A673 (cell line): Measurements from ENCODE around the gene ZNF169. TPM values are rescaled to one million over a fixed set of nuclear protein-coding genes. Genes with fewer than 3 reads are reported as not detected.

Source experiments
- BruUV-seq: library from RNA; stranded (reverse); fragments of 400-500 nt; replicated peaks from 2 replicates; lab custom pipeline; 2021; lab: Mats Ljungman, UMichigan
- CTCF ChIA-PET: fragments of 300-600 bp; sonication (Branson Sonifier 250); formaldehyde crosslinking; loops from one replicate; lab custom pipeline; 2022; ENCODE audit warnings: antibody characterized with exemption; lab: Charles Lee
- POLR2A ChIA-PET: fragments of 300-600 bp; sonication (Branson Sonifier 250); formaldehyde crosslinking; loops from one replicate; lab custom pipeline; 2022; ENCODE audit warnings: antibody characterized with exemption; ENCODE audit not compliant: low non-redundant PET; lab: Charles Lee
- DNase-seq: peaks from one replicate; pipeline ENCODE4 v3.0.0-alpha.2; 2015; ENCODE audit warnings: low spot score
- H3K27ac ChIP-seq: fragments of 200-600 bp; sonication (generic); 2 replicates; pipeline ENCODE4 v1.5.1; 2016; ENCODE audit warnings: mixed run types, low read depth, mild to moderate bottlenecking, mixed read lengths, antibody characterized with exemption, low read length; ENCODE audit not compliant: poor library complexity, severe bottlenecking
- H3K27me3 ChIP-seq: fragments of 200-600 bp; sonication (generic); replicated peaks from 2 replicates; pipeline ENCODE4 v1.6.1; 2017; ENCODE audit warnings: mixed run types, low read depth, mild to moderate bottlenecking, mixed read lengths, antibody characterized with exemption, low read length; ENCODE audit not compliant: insufficient read depth, poor library complexity
- H3K36me3 ChIP-seq: fragments of 200-600 bp; sonication (generic); 2 replicates; pipeline ENCODE4 v1.6.1; 2016; ENCODE audit warnings: mixed run types, mild to moderate bottlenecking, mixed read lengths, antibody characterized with exemption, low read length; ENCODE audit not compliant: insufficient read depth, poor library complexity, severe bottlenecking
- H3K4me1 ChIP-seq: fragments of 200-600 bp; sonication (generic); 2 replicates; pipeline ENCODE4 v1.6.1; 2017; ENCODE audit warnings: mixed run types, mild to moderate bottlenecking, mixed read lengths, antibody characterized with exemption, low read length; ENCODE audit not compliant: insufficient read depth, poor library complexity, severe bottlenecking
- H3K4me3 ChIP-seq: fragments of 200-600 bp; sonication (generic); 2 replicates; pipeline ENCODE4 v1.5.1; 2016; ENCODE audit warnings: low read depth, mixed run types, mild to moderate bottlenecking, mixed read lengths, low read length; ENCODE audit not compliant: poor library complexity, severe bottlenecking
- H3K9me3 ChIP-seq: fragments of 200-600 bp; sonication (generic); 2 replicates; pipeline ENCODE4 v1.6.1; 2016; ENCODE audit warnings: mixed run types, low read depth, mild to moderate bottlenecking, mixed read lengths, antibody characterized with exemption, low read length; ENCODE audit not compliant: poor library complexity, severe bottlenecking
- CTCF ChIP-seq: fragments of 300-800, 200-600 bp; sonication (generic); conservative IDR thresholded peaks from 2 replicates; pipeline ENCODE4 v1.5.1; 2017; ENCODE audit warnings: low read depth, mild to moderate bottlenecking, antibody characterized with exemption, low read length, moderate library complexity, mixed read lengths
- EZH2 ChIP-seq: fragments of 200-600 bp; sonication (generic); IDR thresholded peaks from 2 replicates; pipeline ENCODE4 v1.6.1; 2017; ENCODE audit warnings: borderline replicate concordance, low read depth, mild to moderate bottlenecking, mixed read lengths, antibody characterized with exemption, low read length; ENCODE audit not compliant: poor library complexity, severe bottlenecking
- intact Hi-C: fragments of 100-400 bp; cut with micrococcal nuclease; formaldehyde crosslinking; loops from one replicate; pipeline ENCODE4 v1.10.0; 2022; ENCODE audit not compliant: unreplicated experiment
- total RNA-seq: library from RNA; stranded (reverse); gene quantifications from 2 replicates; pipeline ENCODE4 v1.2.3, GENCODE V29; 2021

The ZNF169 gene
- total RNA-seq, 1 experiment from 2014 or later = 4.2 TPM

GRCh38 chr9:94281101-94281500, 22.0 kb downstream of the ZNF169 start:
- ChIA-PET CTCF (no interaction called here), POLR2A (no interaction called here)
- H3K4me3 ChIP-seq = no peak overlapping the region
- H3K4me1 ChIP-seq = no peaks in the 10 kb centered on the region
- intact Hi-C loops = no loop called here
- H3K27ac ChIP-seq = no peak overlapping the region
- H3K9me3 ChIP-seq = peaks cover 4% of the 10 kb centered on the region
- no peaks in the 10 kb centered on the region for H3K27me3 ChIP-seq
- no peak for TF ChIP-seq EZH2
- TF ChIP-seq CTCF = no peak
- DNase-seq = no peak
- BruUV-seq = no TSS peak
- H3K36me3 ChIP-seq = peaks cover 9% of the 10 kb centered on the region

GRCh38 chr9:94286116-94286515, 27.0 kb downstream of the ZNF169 start:
- no peaks in the 10 kb centered on the region for H3K36me3 ChIP-seq
- POLR2A ChIA-PET = no interaction called here
- no peak overlapping the region for H3K4me3 ChIP-seq
- CTCF ChIA-PET = no interaction called here
- intact Hi-C loops = no loop called here
- no peak for TF ChIP-seq EZH2
- no peak for TF ChIP-seq CTCF
- no peaks in the 10 kb centered on the region for H3K27me3 ChIP-seq
- H3K9me3 ChIP-seq = no peaks in the 10 kb centered on the region
- no TSS peak for BruUV-seq
- H3K4me1 ChIP-seq = no peaks in the 10 kb centered on the region
- no peak overlapping the region for H3K27ac ChIP-seq
- DNase-seq = no peak

DNA sequence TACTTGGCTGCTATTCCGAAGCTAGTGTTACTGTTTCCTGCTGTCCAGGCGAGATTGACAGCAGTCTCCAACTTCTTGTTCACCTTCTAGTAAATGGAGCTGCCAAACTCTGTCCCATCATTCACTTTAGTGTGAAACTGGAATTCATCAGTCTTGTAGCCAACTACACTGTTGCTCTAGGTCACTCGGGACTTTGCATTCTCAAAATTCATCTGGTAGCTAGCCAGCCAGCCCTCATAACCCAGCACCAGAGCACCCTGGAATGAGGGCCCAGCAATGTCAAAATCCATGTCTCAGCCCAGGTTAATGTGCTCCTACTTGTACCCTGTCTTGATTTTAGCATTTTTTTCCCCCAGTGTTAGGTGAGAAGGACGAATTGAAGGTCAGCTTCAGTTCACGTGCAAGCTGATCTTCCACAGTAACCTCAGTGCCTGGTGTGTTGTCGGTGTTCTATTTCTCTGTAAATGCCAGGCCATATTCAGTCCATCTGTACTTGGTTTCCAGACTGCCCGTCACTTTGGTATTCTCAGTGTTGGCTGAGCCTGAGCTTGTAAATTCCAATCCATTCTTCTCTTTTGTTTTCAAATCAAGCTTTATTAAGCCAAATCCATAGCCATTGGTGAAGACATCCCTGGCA, 28.9 kb downstream of the ZNF169 start:
- H3K27me3 ChIP-seq = no peaks in the 10 kb centered on the region
- TF ChIP-seq EZH2 (no peak), CTCF (no peak)
- ChIA-PET POLR2A (no interaction called here), CTCF (no interaction called here)
- no peaks in the 10 kb centered on the region for H3K9me3 ChIP-seq
- no TSS peak for BruUV-seq
- intact Hi-C loops = no loop called here
- no peaks in the 10 kb centered on the region for H3K36me3 ChIP-seq
- no peak overlapping the region for H3K27ac ChIP-seq
- no peaks in the 10 kb centered on the region for H3K4me1 ChIP-seq
- H3K4me3 ChIP-seq = no peak overlapping the region
- DNase-seq = no peak
